Measurements from ENCODE around the gene CDK12.

The CDK12 gene

DNA sequence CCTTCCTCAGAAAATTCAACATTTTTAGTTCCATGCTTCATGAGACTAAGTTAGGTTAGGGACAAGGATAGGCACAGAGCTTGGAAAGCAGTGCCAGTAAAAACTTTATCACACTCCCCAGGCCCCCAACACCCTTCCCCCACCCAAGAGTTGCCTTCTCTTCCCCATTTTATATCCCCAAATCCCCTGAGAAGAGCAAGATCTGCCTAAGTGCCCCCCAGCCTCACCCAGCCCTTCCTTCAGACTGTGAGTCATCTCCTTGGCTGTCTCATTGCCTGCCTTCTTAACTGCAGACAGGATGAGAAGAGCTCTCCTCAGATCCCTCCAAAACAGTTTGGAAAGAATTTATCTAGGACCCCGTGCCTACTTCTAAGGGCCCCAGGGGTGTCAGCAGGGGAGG lies 90.6 kb downstream of the CDK12 start:
- no peak for DNase-seq

DNA sequence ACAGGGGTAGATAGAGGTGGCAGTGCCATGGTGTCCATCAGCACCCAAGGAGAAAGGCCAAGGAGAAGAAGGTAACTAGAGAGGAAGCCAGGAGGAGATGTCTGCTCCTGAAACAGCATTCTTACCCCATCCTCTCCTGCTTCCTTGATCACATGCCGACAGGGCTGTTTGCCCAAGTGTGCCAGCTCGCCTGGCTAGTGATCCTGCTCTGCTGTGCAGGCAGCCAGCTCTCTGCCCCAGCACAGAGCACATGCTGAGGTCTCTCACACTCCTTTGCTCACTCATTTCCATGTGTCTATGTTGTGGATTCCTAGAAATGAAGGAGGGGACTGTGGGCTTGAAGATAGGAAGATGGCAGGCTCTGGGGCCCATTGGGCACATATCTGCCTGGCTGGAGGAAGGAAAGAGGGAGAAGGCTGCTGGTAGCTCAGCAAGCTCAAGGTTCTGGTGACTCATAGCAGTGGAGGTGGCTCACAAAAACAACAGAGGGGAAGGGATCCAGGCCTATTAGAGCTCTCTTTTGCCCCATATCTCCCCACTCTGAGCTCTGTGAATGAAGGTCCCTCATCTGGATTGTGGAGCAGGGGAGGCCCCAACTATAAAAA lies 92.2 kb downstream of the CDK12 start:
- no peak for DNase-seq

DNA sequence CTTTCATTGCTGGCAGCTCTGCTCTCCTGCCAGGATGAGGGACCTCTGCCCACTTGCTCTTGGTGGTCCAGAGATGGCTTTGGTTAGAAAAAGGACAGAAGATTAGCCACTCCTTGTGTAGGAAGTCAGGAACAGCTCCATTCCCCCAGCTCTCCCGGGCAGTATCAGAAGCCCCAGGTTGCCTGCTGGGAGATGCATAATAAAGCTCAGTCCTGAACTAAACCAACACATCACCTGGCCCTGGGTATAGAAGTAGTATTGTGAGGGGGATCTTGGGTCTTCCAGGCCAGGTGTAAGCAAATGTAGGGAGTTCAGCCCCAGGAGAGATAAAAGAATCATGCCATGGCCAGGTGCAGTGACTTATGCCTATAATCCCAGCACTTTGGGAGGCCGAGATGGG lies 94.1 kb downstream of the CDK12 start:
- DNase-seq = no peak

DNA sequence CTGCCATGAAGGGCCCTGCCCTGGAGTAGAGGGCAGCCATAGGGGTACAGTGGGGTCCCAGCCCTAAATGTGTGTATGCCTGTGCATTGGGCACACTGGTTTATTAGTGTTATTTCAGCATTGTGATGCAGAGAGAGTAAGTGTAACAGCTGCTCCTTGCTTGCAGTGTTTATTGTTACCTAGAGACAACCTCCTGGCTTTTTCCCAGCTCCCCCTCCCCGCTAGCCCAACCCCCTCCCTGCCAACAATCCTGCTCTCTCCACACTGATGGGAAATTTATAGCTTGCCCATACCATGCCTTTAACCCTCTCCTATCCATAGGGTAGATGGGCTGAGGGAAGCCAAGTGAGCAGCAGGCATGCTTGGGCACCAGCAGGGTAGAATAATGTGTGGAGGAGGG lies 95.1 kb downstream of the CDK12 start:
- DNase-seq = no peak

DNA sequence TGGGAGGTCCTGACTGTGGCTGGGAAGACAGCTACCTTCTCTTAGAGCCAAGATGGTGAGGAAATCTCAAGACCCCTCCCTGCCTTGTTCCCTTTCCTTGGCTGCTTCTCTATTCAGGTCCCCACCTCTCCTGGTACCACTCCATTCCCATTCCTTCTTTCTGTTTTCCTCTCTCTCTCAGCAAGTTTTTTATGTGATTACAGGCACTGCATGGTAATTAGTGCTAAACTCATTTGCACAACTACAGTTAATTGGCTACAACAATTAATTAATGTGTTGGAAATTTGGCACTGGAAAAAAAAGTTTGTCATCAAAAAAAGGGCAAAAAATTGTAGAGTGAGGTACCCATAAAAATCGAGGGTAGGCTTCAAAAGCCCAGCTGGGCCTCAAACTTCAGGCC lies 101.1 kb downstream of the CDK12 start:
- no peak for DNase-seq

DNA sequence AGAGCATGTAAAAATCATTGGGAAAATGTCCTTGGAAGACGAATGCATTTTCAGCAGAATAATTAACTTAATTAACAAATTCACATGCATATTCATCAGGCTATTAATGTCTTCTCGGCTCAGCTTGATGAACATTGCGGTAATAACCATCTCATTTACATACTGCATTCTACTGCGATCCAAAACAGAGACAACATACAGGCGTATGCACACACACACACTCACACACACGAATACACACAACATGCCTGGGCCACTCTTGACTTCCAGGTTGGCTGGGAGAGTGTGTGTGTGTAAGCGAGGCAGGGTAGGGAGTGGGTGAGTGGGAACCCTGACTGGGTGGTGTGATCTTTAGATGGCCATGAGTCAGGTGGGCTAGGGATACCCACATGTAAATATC lies 101.7 kb downstream of the CDK12 start:
- no peak for DNase-seq

DNA sequence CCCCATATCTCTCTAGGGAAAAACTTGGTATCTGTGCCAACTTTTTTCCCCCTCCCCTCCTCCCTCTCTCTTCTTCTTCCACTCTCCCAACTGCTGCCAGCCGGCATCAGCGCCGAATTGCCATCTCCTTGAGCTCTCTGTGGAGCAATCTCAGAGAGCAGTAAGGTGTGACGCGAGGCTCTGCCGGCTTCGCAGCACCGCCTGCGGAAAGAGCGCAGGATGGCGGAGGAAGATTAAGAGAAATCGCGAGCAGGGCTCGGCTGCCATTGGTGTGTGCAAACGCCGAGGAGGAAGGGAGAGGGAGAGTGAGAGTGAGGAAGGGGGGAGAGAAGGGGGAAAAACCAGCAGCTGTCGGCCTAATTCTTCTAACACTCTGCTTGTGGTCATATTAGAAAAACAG lies 102.2 kb downstream of the CDK12 start:
- no peak for DNase-seq

DNA sequence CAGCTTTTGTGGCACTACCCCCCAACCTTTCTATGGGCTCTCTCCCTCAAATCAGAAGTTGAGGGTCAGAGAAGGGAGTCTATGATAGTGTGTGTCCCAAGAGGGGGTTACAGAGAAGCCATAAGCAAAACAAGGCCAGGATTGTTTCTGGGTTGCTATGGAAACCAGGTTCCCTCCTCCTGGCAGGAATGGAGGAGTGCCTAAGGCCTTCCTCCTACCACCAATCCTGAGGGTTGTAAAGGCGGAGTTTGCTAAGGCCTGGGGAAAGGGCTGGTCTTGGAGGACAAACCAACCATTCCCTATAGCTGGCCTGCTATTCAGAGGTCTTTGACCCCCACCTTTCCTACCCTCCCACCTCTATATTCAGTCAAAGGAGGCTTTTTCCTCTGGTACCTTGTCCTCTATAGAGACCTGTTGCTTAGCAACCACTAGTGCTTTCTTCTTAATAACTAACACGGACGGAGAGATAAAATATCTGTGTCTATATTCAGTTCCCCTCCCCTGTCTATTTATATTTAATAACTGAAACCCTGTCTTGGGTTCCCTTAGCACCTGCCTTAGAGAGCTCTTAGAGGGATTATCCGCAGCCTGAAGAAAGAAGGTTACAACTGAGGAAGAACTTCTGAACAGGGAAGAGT lies 103.0 kb downstream of the CDK12 start:
- DNase-seq = no peak

DNA sequence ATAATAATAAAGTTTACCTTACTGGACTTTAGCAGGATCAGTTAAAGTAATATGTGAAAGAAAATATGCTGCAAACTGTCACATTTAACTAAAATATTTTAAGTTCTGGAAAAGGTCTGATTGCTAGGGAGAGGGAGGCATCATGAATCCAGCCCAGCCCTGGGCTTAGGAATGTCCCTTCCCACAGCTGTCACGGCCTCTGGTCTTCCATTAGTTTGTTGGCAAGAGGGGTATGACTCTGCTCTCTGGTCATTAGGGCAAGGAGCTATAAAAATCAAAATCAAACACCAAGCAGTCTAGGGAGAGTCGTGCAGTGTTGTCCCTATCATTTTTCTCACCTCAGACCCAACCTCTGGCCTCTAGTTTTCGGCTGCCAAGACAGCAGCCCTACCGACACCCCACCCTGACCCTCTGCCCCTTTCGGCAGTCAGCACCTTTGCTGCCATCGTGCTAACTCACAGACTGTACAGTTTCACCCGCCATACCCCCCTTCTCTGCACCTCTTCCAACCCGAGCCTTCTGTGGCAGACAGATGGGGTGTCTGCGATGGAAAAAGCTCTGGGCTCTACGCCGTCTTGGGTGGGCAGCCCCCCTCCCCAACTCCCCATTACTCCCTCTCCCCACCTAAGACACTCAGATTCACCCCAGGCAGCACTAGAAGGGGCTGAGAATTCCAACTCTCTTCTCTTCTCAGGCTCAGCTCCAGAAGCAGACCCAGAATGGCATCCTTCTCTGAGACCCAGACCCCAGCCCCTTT lies 105.0 kb downstream of the CDK12 start:
- no peak for DNase-seq

DNA sequence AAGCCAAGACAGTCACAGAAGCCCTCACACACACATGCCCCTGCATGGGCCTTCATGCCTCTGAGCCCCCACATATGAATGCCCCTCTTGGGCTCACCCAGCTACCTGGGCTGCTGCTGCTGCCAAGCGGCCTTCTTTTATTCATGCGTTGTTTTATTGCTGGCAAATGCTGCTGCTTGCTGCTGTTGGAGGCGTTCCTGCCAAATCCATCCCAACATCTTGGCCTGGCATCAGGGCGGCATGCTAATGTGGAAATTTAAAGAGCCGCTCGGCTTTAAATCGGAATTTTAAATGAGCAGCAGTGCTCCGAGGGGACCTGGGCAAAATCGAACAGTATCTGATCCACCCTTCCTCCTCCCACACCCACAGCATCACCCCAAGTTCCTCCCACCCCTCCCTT lies 107.4 kb downstream of the CDK12 start:
- no peak for DNase-seq

DNA sequence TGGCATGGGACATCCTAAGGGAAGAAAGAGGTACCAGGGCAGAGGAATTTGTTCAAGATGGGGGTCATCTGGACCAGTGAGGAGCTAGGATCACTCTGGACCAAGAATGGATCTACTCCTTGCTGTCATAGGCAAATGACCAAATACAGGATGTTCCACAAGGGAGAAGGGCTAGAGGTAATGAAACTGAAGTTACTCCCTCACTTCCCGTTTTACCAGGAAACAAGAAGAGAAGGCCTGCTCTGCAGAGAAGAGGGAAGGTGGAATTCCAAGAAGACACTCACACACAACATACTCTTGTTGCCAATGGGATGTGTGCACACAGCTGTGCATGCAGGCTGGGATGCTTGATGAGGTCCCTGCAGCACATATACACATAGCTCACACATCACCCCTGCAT lies 107.8 kb downstream of the CDK12 start:
- no peak for DNase-seq

DNA sequence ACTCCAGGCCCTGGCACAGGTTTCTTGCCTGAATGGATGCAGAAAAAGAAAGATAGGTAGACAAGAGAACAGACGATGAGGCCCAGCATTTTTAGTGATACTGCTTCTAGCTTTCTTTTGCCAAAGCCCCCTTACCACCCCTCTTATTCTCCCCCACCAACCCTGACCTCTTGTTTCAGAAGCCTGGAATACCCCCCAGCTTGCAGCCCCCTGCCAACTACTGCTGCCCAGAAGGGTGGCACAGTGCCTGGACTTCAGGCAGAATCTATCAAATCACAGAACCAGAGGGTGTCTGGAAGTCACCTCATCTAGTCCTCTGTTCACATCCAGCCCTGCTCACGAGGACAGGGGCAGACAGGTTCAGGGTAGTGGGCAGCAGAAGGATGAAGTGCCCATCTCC lies 110.8 kb downstream of the CDK12 start:
- DNase-seq = no peak

DNA sequence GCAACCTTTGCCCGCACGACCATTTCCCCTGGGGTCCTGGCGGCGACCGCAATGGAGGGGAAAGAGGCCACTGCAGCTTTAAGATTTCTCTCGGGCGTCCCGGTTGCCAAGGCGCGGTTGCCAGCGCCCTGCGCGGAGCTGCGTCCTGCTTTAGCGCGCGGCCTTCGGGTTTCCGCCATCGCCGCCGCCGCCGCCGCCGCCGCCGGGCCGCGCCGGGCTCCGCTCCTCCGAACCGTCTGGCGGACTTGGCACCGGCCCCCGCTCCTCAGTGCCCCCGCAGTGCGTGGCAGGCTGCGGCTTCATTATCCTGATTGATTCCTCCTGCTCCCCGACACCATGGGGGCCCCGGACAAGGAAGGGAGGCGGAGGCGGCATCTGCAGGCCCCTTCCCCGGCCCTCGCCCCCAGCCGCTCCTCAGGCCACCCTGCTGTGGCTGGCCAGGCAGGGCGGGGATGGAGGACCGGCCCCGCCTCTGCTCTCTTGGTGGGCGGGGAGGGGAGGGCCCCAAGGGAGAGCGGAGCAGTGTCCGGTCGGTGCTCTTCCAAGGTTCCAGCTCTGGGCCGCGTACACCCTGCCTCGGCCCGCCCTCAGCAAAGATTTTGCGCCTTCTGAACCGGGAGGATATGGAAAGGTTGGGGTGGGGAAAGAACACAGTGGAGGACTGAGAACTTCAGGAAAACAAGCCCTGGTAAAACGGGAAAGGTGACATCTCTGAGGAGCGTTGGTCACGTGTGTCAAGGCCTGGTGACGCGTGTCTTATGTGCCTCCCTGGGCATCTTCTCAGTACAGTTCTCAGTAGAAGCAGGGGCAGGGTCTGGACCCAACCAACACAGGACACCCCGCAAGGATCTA lies 112.4 kb downstream of the CDK12 start:
- peak; percentile 29 to 32 for DNase-seq

DNA sequence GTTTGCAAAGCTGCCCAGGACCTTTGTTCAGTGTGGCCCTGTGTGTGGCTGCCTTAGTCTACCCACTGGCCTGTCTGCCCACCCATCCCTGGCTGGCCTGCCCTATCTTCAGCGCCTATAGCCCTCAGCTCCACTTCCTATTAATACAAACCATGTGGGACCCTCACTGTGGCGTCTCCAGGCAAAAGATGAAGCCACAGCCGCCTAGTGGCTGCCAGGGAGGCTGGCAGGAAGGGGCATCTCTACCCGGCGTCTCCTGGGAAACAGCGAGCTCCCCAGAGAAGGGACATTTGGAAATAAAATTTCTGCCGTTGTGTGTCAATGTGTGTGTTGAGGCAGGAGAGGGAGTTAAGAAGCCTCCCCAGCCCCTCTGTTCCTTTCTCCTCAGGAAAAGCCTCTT lies 114.9 kb downstream of the CDK12 start:
- DNase-seq = no peak

DNA sequence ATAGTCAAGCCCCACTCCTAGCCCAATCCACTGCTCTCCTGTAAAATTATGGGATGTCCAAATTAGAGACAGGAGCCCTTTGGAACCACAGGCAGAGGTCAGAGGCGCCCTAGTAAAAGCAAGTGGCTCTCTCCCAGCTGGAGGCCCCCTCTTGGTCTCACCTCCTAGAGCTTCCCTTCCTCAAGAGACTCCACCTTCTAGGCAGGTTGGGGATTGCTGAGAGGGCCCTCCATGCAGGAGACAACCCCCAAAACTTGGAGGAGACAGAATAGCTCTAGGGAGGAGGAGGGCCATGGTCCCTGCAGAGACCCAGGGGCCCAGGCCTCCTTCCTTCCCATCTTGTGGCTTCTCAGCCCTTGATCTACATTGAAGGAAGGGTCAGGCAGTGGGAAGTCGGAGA lies 117.0 kb downstream of the CDK12 start:
- no peak for DNase-seq

DNA sequence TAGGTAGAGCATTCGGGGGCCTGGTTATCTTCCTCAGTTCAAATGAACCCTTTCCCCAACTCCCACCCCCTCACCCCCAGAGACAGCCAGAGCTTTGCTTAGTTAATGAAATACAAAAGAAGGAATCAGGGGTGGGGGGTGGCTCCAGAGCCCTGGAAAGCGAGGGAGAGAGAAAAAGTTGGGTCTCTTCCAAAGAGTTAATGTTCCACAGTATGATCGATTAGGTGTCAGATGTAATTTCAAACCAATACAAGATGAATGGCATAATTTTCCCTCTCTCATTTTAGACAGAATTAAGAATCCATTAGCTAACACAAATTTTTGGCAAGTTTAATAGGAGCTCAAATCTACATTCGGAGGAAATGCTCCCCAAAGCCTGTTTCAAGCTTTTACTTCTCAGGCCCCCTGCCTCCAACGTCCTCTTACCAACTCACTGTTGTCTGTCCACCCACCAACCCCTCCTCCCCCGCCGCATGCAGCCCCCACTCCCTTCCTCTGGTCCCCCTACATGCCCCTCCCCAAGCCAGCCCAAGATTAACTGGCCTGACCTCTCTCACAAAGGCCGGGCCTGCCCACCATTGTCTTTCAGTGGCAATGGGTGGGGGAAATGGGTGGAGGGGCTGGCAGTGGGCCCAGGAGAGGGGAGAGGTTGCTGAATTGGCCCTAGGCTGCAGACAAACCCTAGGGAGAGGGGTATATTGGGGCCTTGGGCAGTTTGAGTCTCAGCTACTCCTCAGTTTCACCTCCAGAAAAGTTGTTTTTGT lies 118.2 kb downstream of the CDK12 start:
- no peak for DNase-seq

DNA sequence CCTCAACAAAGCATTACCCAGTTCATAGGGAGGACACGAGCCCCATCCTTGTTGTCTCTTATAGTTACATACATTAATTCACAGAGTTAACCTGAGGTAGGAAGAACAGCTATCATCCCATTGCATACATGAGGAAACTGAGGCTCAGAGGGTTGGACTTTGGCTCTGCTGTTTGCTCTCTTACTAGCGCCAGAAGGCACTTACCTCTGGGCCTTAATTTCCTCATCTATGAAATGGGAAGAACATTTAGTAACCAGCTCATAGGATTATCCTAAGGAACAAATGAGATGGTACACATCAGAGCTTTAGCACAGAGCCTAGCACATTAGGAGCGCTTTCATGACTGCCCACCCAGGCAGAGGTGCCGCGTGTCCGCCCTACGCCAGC lies 118.8 kb downstream of the CDK12 start:
- no peak for DNase-seq

DNA sequence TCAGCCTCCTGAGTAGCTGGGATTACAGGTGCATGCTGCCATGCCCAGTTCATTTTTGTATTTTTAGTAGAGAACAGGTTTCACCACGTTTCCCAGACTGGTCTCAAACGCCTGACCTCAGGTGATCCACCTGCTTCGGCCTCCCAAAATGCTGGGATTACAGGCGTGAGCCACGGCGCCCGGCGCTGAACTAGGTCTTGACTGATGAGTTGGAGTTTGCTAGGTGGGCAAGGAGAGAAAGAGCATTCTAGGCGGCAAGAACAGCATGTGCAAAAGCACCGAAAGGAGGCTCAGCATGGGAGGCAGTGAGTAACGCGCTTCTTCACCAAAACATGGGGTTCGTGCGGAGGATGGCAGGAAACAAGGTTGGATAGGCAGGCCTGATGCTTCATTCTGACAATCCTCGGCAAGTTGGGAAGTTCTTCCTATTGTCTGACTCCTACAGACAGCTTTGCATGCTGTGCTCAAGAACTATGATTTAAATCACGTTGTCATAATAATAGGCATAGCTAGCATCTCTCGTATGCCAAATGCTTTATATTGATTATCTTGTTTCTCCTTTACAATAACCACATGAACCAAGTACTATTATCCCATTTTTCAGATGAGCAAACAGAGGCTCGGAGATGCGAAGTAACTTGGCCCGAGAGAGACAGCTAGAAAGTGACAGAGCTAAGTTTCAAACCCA lies 119.9 kb downstream of the CDK12 start:
- no peak for DNase-seq

DNA sequence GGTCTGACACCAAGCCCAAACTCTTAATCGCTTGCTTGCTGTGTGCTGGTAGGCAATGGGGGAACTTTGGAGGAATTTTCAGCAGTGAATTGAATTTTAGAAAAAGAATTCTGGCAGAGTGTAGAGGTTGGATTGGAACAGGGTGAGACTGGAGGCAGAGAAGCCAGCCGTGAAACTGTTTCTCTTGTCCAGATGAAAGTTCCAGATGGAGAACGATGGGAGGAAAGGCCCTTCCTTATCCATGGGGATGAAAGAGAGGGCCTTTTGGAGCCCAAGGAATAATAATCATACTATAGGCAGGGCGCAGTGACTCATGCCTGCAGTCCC lies 120.4 kb downstream of the CDK12 start:
- no peak for DNase-seq

DNA sequence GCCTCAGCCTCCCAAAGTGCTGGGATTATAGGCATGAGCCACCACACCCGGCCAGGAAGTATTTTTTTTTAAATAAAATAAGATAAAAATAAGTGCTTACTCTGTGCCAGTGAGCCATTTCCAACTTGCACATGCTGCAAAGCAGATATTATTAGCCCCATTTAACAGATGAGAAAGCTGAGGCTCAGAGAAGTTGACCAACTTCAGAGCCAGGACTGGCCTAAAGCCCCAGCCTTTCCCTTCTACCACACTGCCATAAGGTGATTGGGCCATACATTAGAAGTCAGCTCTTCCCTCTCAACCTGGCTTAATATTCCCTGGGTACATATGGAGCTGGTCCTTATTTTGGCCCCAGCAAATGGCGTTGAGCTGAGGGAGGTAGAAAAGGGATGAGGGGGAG lies 121.4 kb downstream of the CDK12 start:
- no peak for DNase-seq
